Karpas-422 (cell line): ENCODE measurements around the gene RBP5. TPM values are rescaled to one million over a fixed set of nuclear protein-coding genes. Genes with fewer than 3 reads are reported as not detected.

Experiments used
- DNase-seq: peaks from one replicate; pipeline ENCODE4 v3.0.0-alpha.2; 2015
- H2AFZ ChIP-seq: fragments of 200-600 bp; sonication (generic); 2 replicates; pipeline ENCODE4 v1.6.1; 2014; ENCODE audit warnings: antibody characterized with exemption, low read length, mixed read lengths
- H3K27ac ChIP-seq: fragments of 200-600 bp; sonication (generic); 2 replicates; pipeline ENCODE4 v1.5.1; 2014; ENCODE audit warnings: mild to moderate bottlenecking, low read length, moderate library complexity
- H3K27me3 ChIP-seq: fragments of 200-600 bp; sonication (generic); 2 replicates; pipeline ENCODE4 v1.6.1; 2014; ENCODE audit warnings: low read length, mixed read lengths
- H3K36me3 ChIP-seq: fragments of 200-600 bp; sonication (generic); 2 replicates; pipeline ENCODE4 v1.6.1; 2014; ENCODE audit warnings: low read length, mixed read lengths; ENCODE audit not compliant: insufficient read depth
- H3K4me1 ChIP-seq: fragments of 200-600 bp; sonication (generic); 2 replicates; pipeline ENCODE4 v1.6.1; 2014; ENCODE audit warnings: mild to moderate bottlenecking, low read length, mixed read lengths
- H3K4me2 ChIP-seq: fragments of 200-600 bp; sonication (generic); 2 replicates; pipeline ENCODE4 v1.6.1; 2014; ENCODE audit warnings: low read length, low read depth, mild to moderate bottlenecking; ENCODE audit not compliant: poor library complexity, severe bottlenecking
- H3K4me3 ChIP-seq: fragments of 200-600 bp; sonication (generic); 2 replicates; pipeline ENCODE4 v1.5.1; 2014; ENCODE audit warnings: mild to moderate bottlenecking, antibody characterized with exemption, low read length, mixed read lengths
- H3K79me2 ChIP-seq: fragments of 200-600 bp; sonication (generic); 2 replicates; pipeline ENCODE4 v1.6.1; 2014; ENCODE audit warnings: mild to moderate bottlenecking, low read length, mixed read lengths
- H3K9ac ChIP-seq: fragments of 200-600 bp; sonication (generic); 2 replicates; pipeline ENCODE4 v1.6.0; 2014; ENCODE audit warnings: low read length
- H3K9me2 ChIP-seq: fragments of 200-600 bp; sonication (generic), shearing (Covaris generic); replicated peaks from 2 replicates; pipeline ENCODE4 v1.6.0; 2014; ENCODE audit warnings: mild to moderate bottlenecking, low read length, moderate library complexity; ENCODE audit not compliant: insufficient read depth
- H3K9me3 ChIP-seq: fragments of 300-700, 200-600 bp; sonication (generic); 2 replicates; pipeline ENCODE4 v1.6.1; 2014; ENCODE audit warnings: low read length, mixed read lengths
- H4K20me1 ChIP-seq: fragments of 200-600 bp; sonication (generic); 2 replicates; pipeline ENCODE4 v1.6.1; 2014; ENCODE audit warnings: mild to moderate bottlenecking, antibody characterized with exemption, low read length, low read depth; ENCODE audit not compliant: insufficient read depth
- total RNA-seq: library from RNA; depleted of rRNA; stranded (reverse); fragments of >200 nt; shearing (Covaris generic); gene quantifications from 2 replicates; pipeline ENCODE4 v1.2.3, GENCODE V29; 2014; ENCODE audit warnings: low replicate concordance

The RBP5 gene
- total RNA-seq, 1 experiment from 2014 or later = not detected

DNA sequence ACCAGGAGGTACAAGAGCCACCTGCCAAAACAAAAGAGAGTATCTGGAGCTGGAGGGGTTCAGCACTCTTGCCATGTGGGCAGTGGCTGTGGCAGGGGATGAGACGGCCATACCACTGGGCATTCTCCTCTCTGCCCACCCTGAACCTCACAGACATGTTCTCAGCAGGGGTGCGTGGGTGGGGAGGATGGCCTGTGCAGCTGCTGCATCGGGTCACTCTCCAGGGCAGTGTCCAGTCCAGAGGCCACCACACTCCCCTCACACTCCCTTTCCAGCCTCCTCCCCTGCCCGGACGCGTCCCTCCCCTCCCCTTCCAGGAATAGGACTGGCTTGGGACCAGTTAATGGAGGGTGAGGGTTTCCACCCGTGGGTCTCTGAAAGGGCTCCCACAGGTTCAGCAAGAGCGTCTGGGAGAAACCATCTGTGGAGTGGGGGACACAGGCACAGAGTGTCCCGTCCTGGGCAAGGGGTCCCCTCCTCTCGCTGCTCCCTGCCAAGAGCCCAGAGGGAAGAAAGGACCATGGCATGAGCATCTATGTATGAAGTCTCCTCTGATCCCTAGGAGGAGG lies 36.9 kb downstream of the RBP5 start:
- Histone ChIP-seq H2AFZ (no peak overlapping the region), H3K9me2 (no peaks in the 10 kb centered on the region)
- no peak for DNase-seq

DNA sequence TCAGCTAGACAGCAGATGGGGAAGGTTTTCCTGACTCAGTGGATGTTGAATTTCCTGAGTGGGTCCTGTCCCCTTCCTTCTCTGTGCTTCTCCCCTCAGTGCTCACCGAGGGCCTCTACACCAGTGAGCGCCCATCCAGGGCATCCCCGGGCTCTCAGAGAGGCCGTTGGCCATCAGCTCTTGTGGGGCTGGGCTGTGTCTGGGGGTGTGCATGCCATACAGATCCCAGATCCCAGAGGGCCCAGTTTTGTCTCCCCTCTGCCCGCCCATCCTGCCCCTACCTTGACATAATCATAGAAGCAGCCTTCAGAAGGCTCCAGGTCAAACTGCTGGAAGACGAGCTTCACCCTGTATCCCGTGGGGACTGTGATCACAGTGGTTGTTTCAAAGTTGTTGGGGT lies 37.5 kb downstream of the RBP5 start:
- H3K9ac ChIP-seq = no peak overlapping the region
- H3K9me2 ChIP-seq = no peaks in the 10 kb centered on the region
- peaks cover 22% of the 10 kb centered on the region for H3K4me1 ChIP-seq
- no peaks in the 10 kb centered on the region for H3K79me2 ChIP-seq
- H3K27me3 ChIP-seq = no peaks in the 10 kb centered on the region
- H2AFZ ChIP-seq = no peak overlapping the region
- DNase-seq = no peak
- no peak overlapping the region for H3K4me3 ChIP-seq
- H3K36me3 ChIP-seq = no peaks in the 10 kb centered on the region
- H3K9me3 ChIP-seq = no peaks in the 10 kb centered on the region
- H3K4me2 ChIP-seq = no peak overlapping the region
- H3K27ac ChIP-seq = no peak overlapping the region
- no peaks in the 10 kb centered on the region for H4K20me1 ChIP-seq

More for the DNA sequence above, 36.9 kb downstream of the RBP5 start:
- no peak overlapping the region for H3K4me3 ChIP-seq
- no peaks in the 10 kb centered on the region for H3K27me3 ChIP-seq
- H3K9me3 ChIP-seq = no peaks in the 10 kb centered on the region
- H3K9ac ChIP-seq = no peak overlapping the region
- H3K27ac ChIP-seq = no peak overlapping the region
- H3K4me1 ChIP-seq = peaks cover 27% of the 10 kb centered on the region
- peak overlapping the region; percentile 38 for H3K4me2 ChIP-seq
- no peaks in the 10 kb centered on the region for H4K20me1 ChIP-seq
- no peaks in the 10 kb centered on the region for H3K36me3 ChIP-seq
- H3K79me2 ChIP-seq = no peaks in the 10 kb centered on the region

DNA sequence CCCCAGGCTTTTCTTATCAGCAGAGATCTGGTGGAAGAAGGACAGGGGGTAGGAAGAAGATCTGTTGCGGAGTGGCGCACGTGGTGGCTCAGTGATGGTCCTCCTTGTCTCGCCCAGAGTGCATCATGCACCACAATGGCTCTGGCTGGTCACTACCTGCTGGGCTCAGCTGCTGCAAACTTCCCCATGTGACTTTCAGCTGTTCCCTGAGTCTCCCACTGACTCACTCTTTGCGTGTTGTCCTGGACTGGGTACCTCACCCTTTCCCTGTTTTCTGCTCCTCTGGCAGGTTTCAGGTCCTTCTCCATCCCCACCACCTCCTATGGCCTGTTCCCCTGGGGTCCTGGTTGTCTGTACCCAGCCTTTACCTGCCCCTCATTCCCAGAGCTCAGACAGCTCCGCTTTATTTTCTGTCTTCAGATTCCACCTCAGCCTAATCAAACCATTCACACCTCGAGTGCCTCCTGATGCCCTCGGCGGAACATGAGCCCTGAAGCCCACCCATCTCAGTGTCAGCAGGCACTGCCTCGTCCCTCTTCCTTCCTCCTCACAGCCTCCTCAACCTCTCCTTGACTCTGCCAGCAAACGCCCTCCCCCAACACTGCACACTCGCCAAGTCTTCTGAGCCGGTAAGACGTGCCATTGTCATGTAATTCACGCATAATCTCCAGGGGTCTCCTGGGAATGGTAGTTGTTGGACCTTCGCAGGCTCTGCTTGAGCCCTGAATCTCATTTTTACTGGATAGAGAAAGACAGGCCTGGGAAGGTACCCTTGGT lies 38.3 kb downstream of the RBP5 start:
- no peak overlapping the region for H3K4me2 ChIP-seq
- no peaks in the 10 kb centered on the region for H3K27me3 ChIP-seq
- no peak overlapping the region for H3K27ac ChIP-seq
- H3K4me3 ChIP-seq = no peak overlapping the region
- no peak overlapping the region for H2AFZ ChIP-seq
- no peaks in the 10 kb centered on the region for H3K79me2 ChIP-seq
- H3K9me3 ChIP-seq = no peaks in the 10 kb centered on the region; the same call in 1 of the 2 replicates
- no peak for DNase-seq
- H4K20me1 ChIP-seq = no peaks in the 10 kb centered on the region
- H3K36me3 ChIP-seq = no peaks in the 10 kb centered on the region
- H3K4me1 ChIP-seq = peaks cover 16% of the 10 kb centered on the region
- no peaks in the 10 kb centered on the region for H3K9me2 ChIP-seq
- no peak overlapping the region for H3K9ac ChIP-seq

DNA sequence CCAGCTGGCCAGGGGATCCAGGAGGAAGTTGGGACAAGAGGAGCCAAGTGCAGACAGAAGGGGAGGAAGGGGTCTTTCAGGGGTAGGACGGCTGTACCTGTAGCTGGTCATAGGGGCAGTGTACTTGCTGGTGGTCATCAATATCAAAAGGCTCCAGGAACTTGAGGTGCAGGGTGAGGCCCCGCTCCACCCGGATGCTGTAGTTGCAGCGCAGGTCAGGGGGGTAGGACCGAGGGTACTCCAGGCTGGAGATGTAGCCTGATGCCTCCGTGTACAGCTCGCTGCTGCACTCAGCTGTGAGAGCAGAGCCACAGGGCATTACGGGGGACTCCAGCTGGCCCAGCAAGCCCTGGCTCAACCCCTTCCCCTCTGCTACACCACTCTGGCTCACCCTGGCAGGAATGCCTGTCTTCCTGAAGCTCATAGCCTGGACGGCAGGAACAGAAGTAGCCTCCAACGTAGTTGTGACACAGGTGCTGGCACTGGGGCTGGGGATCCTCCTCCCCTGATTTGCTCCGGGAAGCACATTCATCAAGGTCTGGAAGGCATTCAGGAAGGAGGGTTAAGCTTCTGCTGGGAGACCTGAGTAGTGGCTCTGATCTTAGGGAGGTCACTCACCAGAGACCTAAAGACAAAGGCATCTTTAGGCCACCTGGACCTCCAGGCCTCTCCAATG lies 39.4 kb downstream of the RBP5 start:
- H2AFZ ChIP-seq = no peak overlapping the region
- H3K4me2 ChIP-seq = no peak overlapping the region
- H3K27ac ChIP-seq = no peak overlapping the region
- peaks cover 7% of the 10 kb centered on the region for H3K4me1 ChIP-seq
- no peaks in the 10 kb centered on the region for H4K20me1 ChIP-seq
- H3K9ac ChIP-seq = no peak overlapping the region
- H3K79me2 ChIP-seq = no peaks in the 10 kb centered on the region
- H3K27me3 ChIP-seq = no peaks in the 10 kb centered on the region
- H3K36me3 ChIP-seq = no peaks in the 10 kb centered on the region
- no peak overlapping the region for H3K4me3 ChIP-seq
- H3K9me3 ChIP-seq = peaks cover 6% of the 10 kb centered on the region; the same call in 1 of the 2 replicates
- H3K9me2 ChIP-seq = no peaks in the 10 kb centered on the region
- no peak for DNase-seq

DNA sequence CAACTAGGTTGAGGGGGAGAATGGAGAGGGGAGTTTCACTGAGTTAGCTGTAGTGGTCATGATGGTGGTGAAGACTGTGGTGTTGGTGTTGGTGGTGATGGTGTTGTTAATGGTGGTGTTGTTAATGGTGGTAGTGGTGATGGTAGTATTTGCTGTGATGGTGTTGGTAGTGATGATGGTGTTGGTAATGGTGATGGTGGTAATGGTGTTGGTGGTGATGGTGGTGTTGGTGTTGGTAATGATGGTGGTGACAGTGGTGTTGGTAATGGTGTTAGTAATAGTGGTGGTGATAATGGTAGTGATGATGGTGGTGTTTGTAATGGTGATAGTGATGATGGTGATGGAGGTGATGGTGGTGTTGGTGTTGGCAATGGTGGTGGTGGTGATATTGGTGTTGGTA lies 45.6 kb downstream of the RBP5 start:
- Histone ChIP-seq H3K27me3 (no peaks in the 10 kb centered on the region), H3K9me3 (peaks cover 6% of the 10 kb centered on the region; the same call in 1 of the 2 replicates), H3K9me2 (no peaks in the 10 kb centered on the region), H2AFZ (no peak overlapping the region), H3K36me3 (no peaks in the 10 kb centered on the region), H4K20me1 (no peaks in the 10 kb centered on the region), H3K27ac (no peak overlapping the region), H3K79me2 (no peaks in the 10 kb centered on the region), H3K4me1 (no peaks in the 10 kb centered on the region), H3K9ac (no peak overlapping the region), H3K4me2 (no peak overlapping the region), H3K4me3 (no peak overlapping the region)
- no peak for DNase-seq

DNA sequence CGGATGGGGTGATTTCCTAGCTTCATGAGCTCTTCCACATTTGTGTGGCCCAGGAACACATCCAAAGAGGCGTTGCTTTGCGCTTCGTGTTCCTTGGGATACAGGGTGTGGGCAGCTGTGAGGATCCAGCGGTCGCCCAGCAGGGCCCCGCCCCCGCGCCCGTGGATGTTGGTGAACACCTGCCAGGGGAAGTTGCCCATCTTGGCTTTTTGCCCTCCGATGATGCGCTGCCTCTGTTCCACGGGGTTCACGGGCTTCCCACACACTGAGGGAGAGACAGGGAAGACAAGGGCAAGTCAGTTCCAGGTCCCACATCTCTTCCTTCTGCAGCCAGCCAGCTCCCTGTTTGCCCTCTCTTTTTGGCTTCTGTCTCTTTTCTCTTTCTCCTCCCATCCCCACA lies 47.7 kb downstream of the RBP5 start:
- H3K9me3 ChIP-seq = peaks cover 6% of the 10 kb centered on the region; the same call in 1 of the 2 replicates
- no peaks in the 10 kb centered on the region for H3K79me2 ChIP-seq
- no peaks in the 10 kb centered on the region for H3K4me1 ChIP-seq
- no peak overlapping the region for H3K4me3 ChIP-seq
- no peak for DNase-seq
- H4K20me1 ChIP-seq = no peaks in the 10 kb centered on the region
- H3K9ac ChIP-seq = no peak overlapping the region
- H3K9me2 ChIP-seq = no peaks in the 10 kb centered on the region
- no peak overlapping the region for H2AFZ ChIP-seq
- no peak overlapping the region for H3K4me2 ChIP-seq
- no peaks in the 10 kb centered on the region for H3K27me3 ChIP-seq
- no peaks in the 10 kb centered on the region for H3K36me3 ChIP-seq
- no peak overlapping the region for H3K27ac ChIP-seq

DNA sequence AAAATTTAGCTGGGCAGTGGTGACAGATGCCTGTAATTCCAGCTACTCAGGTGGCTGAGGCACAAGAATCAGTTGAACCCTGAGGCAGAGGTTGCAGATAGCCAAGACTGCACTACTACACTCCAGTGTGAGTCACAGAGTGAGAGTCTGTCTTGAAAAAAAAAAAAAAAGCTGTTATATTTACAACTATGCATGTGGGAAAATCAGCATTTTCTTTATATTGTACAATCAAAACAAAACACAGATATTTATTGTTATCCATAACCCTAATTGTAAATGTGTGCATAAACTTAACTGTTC lies 48.9 kb downstream of the RBP5 start:
- Histone ChIP-seq H4K20me1 (no peaks in the 10 kb centered on the region), H3K9ac (no peak overlapping the region), H3K79me2 (no peaks in the 10 kb centered on the region), H3K4me1 (no peaks in the 10 kb centered on the region), H3K4me3 (no peak overlapping the region), H2AFZ (no peak overlapping the region), H3K27me3 (no peaks in the 10 kb centered on the region), H3K9me3 (peaks cover 1% of the 10 kb centered on the region; the same call in 1 of the 2 replicates), H3K27ac (no peak overlapping the region), H3K4me2 (no peak overlapping the region), H3K36me3 (no peaks in the 10 kb centered on the region), H3K9me2 (no peaks in the 10 kb centered on the region)
- DNase-seq = no peak

DNA sequence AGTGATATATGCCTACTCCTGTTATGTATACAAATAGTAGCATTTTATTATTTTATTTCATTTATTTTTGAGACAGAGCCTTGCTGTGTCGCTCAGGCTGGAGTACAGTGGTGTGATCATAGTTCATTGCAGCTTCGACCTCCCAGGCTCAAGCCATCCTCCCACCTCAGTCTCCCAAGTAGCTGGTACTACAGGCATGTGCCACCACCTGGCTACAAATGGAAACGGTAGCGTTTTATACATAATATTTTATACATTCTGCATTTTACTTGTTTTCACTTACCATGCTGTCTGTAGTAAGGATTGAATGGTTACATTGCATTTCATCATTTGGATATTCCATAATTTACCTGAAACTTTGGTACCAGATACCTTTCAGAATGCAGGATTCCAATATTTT lies 50.5 kb downstream of the RBP5 start:
- Histone ChIP-seq H3K4me3 (no peak overlapping the region), H3K27me3 (no peaks in the 10 kb centered on the region), H3K9ac (no peak overlapping the region), H3K36me3 (no peaks in the 10 kb centered on the region), H4K20me1 (no peaks in the 10 kb centered on the region), H3K4me2 (no peak overlapping the region), H3K79me2 (no peaks in the 10 kb centered on the region), H3K27ac (no peak overlapping the region), H3K9me3 (no peaks in the 10 kb centered on the region), H3K4me1 (no peaks in the 10 kb centered on the region), H3K9me2 (no peaks in the 10 kb centered on the region), H2AFZ (no peak overlapping the region)
- DNase-seq = peak; percentile 60
